GM18951 (cell line): ENCODE results near the gene ARMH1.
"Not testable (repeated sequence)": the region's sequence is repeated elsewhere in the genome, so short reads cannot be mapped to it uniquely, and the experiment has no call there.

Source experiments
- POLR2A ChIP-seq: IDR thresholded peaks from 4 replicates; pipeline ENCODE4 v1.6.1; 2011; ENCODE audit warnings: mild to moderate bottlenecking; ENCODE audit not compliant: insufficient read length, insufficient read depth; ENCODE audit errors: extremely low read depth
- in situ Hi-C: fragments of 300-500 bp; cut with MboI; formaldehyde crosslinking; loops from one replicate; pipeline ENCODE4 v1.12.0; 2022; ENCODE audit warnings: low sequenced_read_pairs, mixed read lengths, inconsistent platforms; ENCODE audit not compliant: unreplicated experiment

ARMH1 gene

GRCh38 chr1:44698138-44698537, 23.6 kb downstream of the ARMH1 start:
- in situ Hi-C loops, result no loop called here
- TF ChIP-seq POLR2A, result no peak

GRCh38 chr1:44699375-44699774, 24.9 kb downstream of the ARMH1 start:
- in situ Hi-C loops, result not testable (repeated sequence)

GRCh38 chr1:44700573-44700972, 26.1 kb downstream of the ARMH1 start:
- no peak for TF ChIP-seq POLR2A
- in situ Hi-C loops, result no loop called here

- TF ChIP-seq POLR2A, result no peak
- in situ Hi-C loops, result no loop called here
Observed at GRCh38 chr1:44701141-44701573, 26.6 kb downstream of the ARMH1 start.

DNA sequence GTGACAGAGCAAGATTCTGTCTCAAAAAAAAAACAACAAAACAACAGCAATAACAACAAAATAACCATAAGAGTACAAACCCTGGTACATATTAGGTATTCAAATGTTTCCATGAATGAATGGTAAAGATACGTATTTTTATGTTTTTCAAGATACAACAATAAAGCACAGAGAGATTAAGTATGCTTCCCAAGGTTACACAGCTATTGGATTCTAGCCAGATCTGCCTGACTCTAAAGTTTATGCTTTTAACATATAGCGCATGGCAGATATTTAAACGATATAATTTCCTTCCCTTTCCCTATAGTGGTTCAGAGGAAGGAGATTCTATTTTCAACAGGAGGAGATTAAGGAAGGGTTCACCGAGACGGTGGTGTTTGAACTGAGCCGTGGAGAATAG, 31.0 kb downstream of the ARMH1 start:
- in situ Hi-C loops, result no loop called here

GRCh38 chr1:44705938-44706337, 31.4 kb downstream of the ARMH1 start:
- no peak for TF ChIP-seq POLR2A
- in situ Hi-C loops, result no loop called here

More for the DNA sequence above, 31.0 kb downstream of the ARMH1 start:
- TF ChIP-seq POLR2A, result no peak

- in situ Hi-C loops, result no loop called here
Observed at GRCh38 chr1:44707112-44707881, 32.8 kb downstream of the ARMH1 start.

DNA sequence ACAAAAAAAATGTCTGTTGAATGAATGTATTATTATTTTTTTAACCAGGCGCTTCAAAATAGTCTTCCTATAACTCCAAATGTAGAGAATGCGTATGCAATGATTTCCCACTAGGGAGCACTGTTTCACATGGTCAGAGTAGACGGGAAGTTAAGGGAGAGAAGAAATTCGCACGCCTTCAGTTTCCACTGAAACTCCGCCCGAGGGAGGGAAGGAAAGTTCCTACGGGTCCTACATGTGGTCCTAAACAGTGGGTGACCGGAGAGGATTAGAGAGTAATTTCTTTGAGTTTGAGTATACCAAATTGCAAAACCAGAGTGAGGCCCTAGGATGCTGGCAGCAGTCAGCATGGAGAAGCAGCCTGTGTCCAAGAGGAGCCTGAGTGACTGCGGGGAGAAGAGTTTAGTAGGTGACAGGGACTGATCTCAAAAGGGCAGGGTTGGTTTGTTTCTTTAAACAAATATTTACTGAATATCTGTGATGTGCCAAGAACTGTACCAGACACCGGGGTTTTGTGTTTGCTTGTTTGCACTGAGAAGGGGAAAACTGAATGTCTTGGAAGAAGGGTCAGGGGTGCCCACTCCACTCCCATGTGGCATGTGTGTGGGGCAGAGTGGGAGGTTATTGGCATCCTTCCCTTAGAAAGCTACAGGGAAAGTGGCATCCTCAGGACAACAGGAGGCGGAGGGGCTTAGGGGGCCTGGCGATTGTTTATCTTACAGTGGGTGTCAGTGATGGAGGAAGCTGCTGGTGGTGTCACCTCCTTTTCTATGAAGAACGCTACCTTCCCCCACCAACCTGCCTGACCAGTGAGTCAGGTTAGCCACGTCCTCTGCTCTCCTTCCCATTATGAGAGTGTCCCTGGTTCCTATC, 33.7 kb downstream of the ARMH1 start:
- in situ Hi-C loops, result no loop called here
- TF ChIP-seq POLR2A, result no peak

More at GRCh38 chr1:44707112-44707881, 32.8 kb downstream of the ARMH1 start:
- TF ChIP-seq POLR2A, result no peak

- TF ChIP-seq POLR2A, result no peak
- in situ Hi-C loops, result no loop called here
Observed at GRCh38 chr1:44713321-44713781, 38.8 kb downstream of the ARMH1 start.

DNA sequence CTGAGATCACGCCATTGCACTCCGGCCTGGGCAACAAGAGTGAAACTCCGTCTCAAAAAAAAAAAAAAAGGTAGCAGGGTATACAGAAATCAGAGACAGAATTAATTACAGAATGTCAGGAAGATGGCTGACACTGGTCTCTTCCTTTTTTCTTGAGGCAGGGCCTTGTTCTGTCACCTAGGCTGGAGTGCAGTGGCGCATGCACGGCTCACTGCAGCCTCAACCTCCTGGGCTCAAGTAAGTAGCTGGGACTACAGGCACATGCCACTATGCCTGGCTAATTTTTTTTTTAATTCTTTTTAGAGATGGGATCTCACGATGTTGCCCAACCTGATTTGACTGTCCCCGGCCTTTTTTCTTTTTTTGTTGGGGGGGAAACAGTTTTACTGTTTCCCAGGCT, 40.0 kb downstream of the ARMH1 start:
- in situ Hi-C loops, result no loop called here
- no peak for TF ChIP-seq POLR2A

DNA sequence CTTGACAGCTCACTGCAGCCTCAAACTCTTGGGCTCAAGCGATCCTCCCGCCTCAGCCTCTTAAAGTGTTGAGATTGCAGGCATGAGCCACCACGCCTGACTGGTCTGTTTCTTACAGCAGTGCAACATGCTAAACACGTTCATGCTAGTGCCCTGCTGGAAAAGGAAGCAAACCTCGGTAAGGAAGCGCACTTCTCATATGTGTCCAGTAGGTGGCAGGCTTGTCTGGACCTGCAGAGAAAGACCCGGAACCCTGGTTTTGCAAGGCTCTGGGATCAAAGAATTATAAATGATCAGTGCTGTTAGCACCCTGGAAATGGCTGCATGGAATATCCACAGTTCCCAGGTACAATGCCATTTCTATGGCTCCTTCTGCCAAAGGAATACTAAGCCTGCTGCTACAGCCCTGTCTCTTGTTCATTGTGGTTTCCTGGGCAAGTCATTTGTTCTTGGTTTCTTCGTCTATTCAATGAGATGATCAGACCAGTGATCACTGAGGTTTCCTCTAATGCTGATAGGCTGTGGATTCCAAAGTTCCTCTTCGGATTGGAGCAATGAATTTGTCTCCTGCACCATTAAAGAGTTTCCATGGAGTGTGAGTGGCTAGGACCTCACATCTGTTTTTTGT, 40.5 kb downstream of the ARMH1 start:
- in situ Hi-C loops, result no loop called here
- TF ChIP-seq POLR2A, result no peak

GRCh38 chr1:44717156-44717555, 42.6 kb downstream of the ARMH1 start:
- no peak for TF ChIP-seq POLR2A
- in situ Hi-C loops, result no loop called here

- TF ChIP-seq POLR2A, result no peak
- in situ Hi-C loops, result no loop called here
Observed at GRCh38 chr1:44717653-44718052, 43.1 kb downstream of the ARMH1 start.
